Dendritic cell treated with granulocyte-macrophage colony-stimulating factor and Interleukin-4, amounts not matched to agents 40 ng/mL and 50 ng/mL, for 4 days (primary cell): Measurements from ENCODE around the gene LBR.
A peak's percentile ranks its signal among the peaks of the same experiment; 100 is the strongest.

ENCODE experiments used
- H3K27ac Mint-ChIP-seq: one replicate; pipeline ENCODE4 v1.8.0; 2022; ENCODE audit warnings: mild to moderate bottlenecking, mixed read lengths
- H3K27me3 Mint-ChIP-seq: one replicate; pipeline ENCODE4 v1.8.0; 2022; ENCODE audit warnings: mild to moderate bottlenecking, mixed read lengths
- H3K36me3 Mint-ChIP-seq: one replicate; pipeline ENCODE4 v1.8.0; 2022; ENCODE audit warnings: low read depth, mixed read lengths
- H3K4me1 Mint-ChIP-seq: one replicate; pipeline ENCODE4 v1.8.0; 2022; ENCODE audit warnings: low read depth, mixed read lengths
- H3K4me3 Mint-ChIP-seq: one replicate; pipeline ENCODE4 v1.8.0; 2022; ENCODE audit warnings: mild to moderate bottlenecking, moderate library complexity, mixed read lengths
- H3K9me3 Mint-ChIP-seq: one replicate; pipeline ENCODE4 v1.8.0; 2022; ENCODE audit warnings: mixed read lengths
- intact Hi-C: fragments of 100-400 bp; cut with micrococcal nuclease; formaldehyde crosslinking; loops from one replicate; pipeline ENCODE4 v1.15.0; 2022

Gene LBR

GRCh38 chr1:225445639-225446594, 18.1 kb upstream of the LBR start:
- intact Hi-C loops: loop anchor here (1.0 kb wide), 2 partner anchors 18 to 20 kb away; partner anchors contain the start of gene LBR
- no peaks in the 10 kb centered on the region for H3K36me3 Mint-ChIP-seq
- H3K27ac Mint-ChIP-seq: peak overlapping the region; percentile 78
- H3K27me3 Mint-ChIP-seq: no peaks in the 10 kb centered on the region
- H3K9me3 Mint-ChIP-seq: no peaks in the 10 kb centered on the region
- peaks cover 88% of the 10 kb centered on the region for H3K4me1 Mint-ChIP-seq
- H3K4me3 Mint-ChIP-seq: peak overlapping the region; percentile 58

DNA sequence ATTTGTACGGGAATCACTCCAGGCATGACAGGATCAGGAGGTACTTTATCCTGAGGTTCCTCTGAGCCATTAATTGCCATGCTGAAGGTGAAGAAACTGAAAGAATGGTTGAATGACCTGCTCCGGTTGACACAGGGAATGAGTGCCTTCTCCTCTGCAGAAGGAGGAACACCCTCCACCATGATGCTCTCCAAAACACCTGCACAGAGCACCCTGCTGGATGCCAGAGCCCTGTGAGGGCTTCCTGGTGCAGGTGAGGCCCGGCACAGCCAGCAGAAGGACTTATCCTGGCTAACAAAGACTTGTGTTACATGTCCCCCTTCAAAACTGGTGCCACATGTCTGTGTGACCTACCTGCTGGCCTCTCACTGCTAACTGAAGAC, 14.3 kb upstream of the LBR start:
- intact Hi-C loops: no loop called here
- no peaks in the 10 kb centered on the region for H3K9me3 Mint-ChIP-seq
- H3K36me3 Mint-ChIP-seq: no peaks in the 10 kb centered on the region
- no peaks in the 10 kb centered on the region for H3K27me3 Mint-ChIP-seq
- no peak overlapping the region for H3K27ac Mint-ChIP-seq
- no peak overlapping the region for H3K4me3 Mint-ChIP-seq
- peaks cover 69% of the 10 kb centered on the region for H3K4me1 Mint-ChIP-seq

DNA sequence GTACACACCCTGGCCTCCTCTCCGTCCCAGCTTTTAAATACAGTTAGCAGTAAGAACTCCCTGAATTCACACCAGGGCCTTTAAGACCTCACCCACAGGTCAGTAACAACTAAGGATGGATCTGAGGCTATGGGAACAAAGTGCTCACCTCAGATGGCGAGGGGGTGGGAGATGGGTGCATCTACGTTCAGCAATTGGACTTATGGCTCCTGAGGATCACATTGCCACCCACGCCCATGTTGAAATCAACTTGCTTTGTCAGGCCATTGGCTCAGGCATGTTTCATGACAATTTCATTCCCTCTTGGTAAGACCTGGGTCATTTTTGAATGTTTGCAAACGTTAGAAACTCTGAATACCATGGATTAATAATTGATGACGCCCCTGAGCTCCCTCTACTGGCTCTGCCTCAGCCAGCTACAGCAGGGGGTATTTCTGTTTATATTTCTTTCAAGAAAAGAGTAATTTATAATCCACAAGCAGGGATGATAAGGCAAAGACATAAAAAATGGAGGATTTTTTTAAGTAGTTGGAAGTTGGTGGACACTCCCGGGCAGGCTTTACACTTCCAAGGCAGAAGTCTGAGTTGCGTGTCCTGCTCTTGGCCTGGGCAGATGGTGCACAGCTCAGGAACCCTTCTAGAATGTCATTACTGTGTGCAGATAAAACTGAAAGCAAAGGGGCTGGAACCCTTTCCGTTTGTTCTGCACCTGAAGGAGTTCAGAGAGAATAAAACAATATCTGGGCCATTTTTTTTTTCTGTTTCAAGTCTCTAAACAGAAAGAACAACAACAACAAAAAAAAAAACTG, 13.7 kb upstream of the LBR start:
- H3K9me3 Mint-ChIP-seq: no peaks in the 10 kb centered on the region
- H3K27ac Mint-ChIP-seq: no peak overlapping the region
- intact Hi-C loops: no loop called here
- no peaks in the 10 kb centered on the region for H3K36me3 Mint-ChIP-seq
- no peaks in the 10 kb centered on the region for H3K27me3 Mint-ChIP-seq
- H3K4me3 Mint-ChIP-seq: no peak overlapping the region
- peaks cover 63% of the 10 kb centered on the region for H3K4me1 Mint-ChIP-seq

GRCh38 chr1:225440380-225441221, 12.8 kb upstream of the LBR start:
- Mint-ChIP-seq H3K9me3 (no peaks in the 10 kb centered on the region), H3K4me1 (peaks cover 57% of the 10 kb centered on the region), H3K4me3 (no peak overlapping the region), H3K36me3 (no peaks in the 10 kb centered on the region), H3K27me3 (no peaks in the 10 kb centered on the region), H3K27ac (no peak overlapping the region)
- intact Hi-C loops: no loop called here

GRCh38 chr1:225437710-225438437, 10.0 kb upstream of the LBR start:
- Mint-ChIP-seq H3K9me3 (no peaks in the 10 kb centered on the region), H3K27me3 (peaks cover 1% of the 10 kb centered on the region), H3K4me1 (peaks cover 39% of the 10 kb centered on the region), H3K27ac (no peak overlapping the region), H3K36me3 (no peaks in the 10 kb centered on the region), H3K4me3 (no peak overlapping the region)
- intact Hi-C loops: no loop called here

DNA sequence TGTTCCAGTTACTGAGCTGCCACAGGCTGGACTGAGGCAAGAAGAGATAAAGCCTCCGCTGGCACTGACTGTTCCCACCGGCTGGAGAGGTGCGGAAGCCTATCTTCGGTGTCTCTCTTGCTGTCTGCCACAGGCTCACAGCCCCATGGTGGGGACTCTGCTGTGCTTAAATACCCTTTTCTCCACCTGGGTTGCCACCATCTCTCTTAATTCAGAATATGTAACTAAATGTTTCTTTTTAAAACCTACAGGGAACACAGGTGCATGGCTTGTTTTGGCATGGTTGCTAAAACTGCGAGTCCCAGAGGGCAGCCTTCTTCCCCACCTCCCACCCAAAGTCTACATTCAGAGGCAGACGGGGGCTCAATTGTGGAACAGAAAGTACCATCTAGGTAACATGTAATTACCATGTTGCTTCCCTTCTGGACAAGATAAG, 8.1 kb upstream of the LBR start:
- H3K9me3 Mint-ChIP-seq: no peaks in the 10 kb centered on the region
- peaks cover 1% of the 10 kb centered on the region for H3K27me3 Mint-ChIP-seq
- H3K4me1 Mint-ChIP-seq: peaks cover 21% of the 10 kb centered on the region
- intact Hi-C loops: no loop called here
- no peak overlapping the region for H3K4me3 Mint-ChIP-seq
- H3K27ac Mint-ChIP-seq: no peak overlapping the region
- H3K36me3 Mint-ChIP-seq: no peaks in the 10 kb centered on the region

GRCh38 chr1:225435487-225435886, 7.6 kb upstream of the LBR start:
- Mint-ChIP-seq H3K4me3 (no peak overlapping the region), H3K4me1 (peaks cover 21% of the 10 kb centered on the region), H3K36me3 (no peaks in the 10 kb centered on the region), H3K27me3 (peaks cover 1% of the 10 kb centered on the region), H3K9me3 (no peaks in the 10 kb centered on the region), H3K27ac (no peak overlapping the region)
- intact Hi-C loops: no loop called here

GRCh38 chr1:225435076-225435475, 7.2 kb upstream of the LBR start:
- no peaks in the 10 kb centered on the region for H3K9me3 Mint-ChIP-seq
- peaks cover 1% of the 10 kb centered on the region for H3K27me3 Mint-ChIP-seq
- intact Hi-C loops: no loop called here
- H3K4me3 Mint-ChIP-seq: no peak overlapping the region
- no peaks in the 10 kb centered on the region for H3K36me3 Mint-ChIP-seq
- H3K27ac Mint-ChIP-seq: no peak overlapping the region
- H3K4me1 Mint-ChIP-seq: peaks cover 21% of the 10 kb centered on the region

DNA sequence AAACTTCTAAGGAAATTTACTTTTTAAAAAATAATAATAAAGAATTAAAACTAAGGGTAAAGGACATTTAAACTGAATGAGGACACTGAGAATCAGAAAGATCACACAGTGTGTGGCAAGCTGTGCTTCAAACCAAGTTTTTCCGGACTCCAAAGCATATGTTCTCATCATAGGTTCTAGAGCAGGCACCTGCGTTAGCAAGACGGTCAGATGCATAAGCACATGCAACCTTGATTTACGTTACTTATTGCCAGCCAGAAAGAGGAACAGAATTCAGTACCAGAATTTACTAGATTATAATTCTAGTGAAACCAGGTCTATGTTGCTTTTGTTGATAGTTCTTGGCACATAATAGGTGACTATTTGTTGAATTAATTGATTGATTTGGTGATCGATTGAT, 6.2 kb upstream of the LBR start:
- intact Hi-C loops: no loop called here
- H3K9me3 Mint-ChIP-seq: no peaks in the 10 kb centered on the region
- H3K4me1 Mint-ChIP-seq: peaks cover 21% of the 10 kb centered on the region
- no peak overlapping the region for H3K4me3 Mint-ChIP-seq
- peaks cover 1% of the 10 kb centered on the region for H3K27me3 Mint-ChIP-seq
- no peak overlapping the region for H3K27ac Mint-ChIP-seq
- no peaks in the 10 kb centered on the region for H3K36me3 Mint-ChIP-seq

- Mint-ChIP-seq H3K36me3 (no peaks in the 10 kb centered on the region), H3K9me3 (no peaks in the 10 kb centered on the region), H3K27me3 (peaks cover 1% of the 10 kb centered on the region), H3K27ac (no peak overlapping the region), H3K4me3 (no peak overlapping the region), H3K4me1 (peaks cover 20% of the 10 kb centered on the region)
- intact Hi-C loops: no loop called here
Measured at GRCh38 chr1:225431081-225431863, 3.4 kb upstream of the LBR start.

DNA sequence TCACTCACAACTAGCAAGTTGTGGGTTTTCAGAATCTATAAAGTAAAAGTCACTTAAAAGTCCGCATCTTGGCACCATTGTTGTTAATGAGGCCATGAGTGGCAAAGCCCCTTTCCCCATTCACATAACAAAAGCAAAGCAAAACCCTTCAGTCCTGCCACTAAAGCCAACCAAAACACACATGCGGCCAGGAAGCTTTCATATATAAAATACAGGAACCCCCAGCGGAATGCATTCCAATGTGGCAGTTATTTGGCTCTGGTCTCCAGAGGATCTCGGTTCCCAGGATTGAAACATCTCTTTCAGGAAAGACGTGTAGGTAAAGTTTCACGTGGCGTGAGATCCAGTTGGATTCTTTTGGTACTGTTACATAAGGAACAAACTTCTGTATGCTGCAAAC, 2.5 kb upstream of the LBR start:
- intact Hi-C loops: no loop called here
- H3K9me3 Mint-ChIP-seq: no peaks in the 10 kb centered on the region
- peaks cover 23% of the 10 kb centered on the region for H3K4me1 Mint-ChIP-seq
- peaks cover 1% of the 10 kb centered on the region for H3K27me3 Mint-ChIP-seq
- H3K36me3 Mint-ChIP-seq: no peaks in the 10 kb centered on the region
- H3K4me3 Mint-ChIP-seq: no peak overlapping the region
- no peak overlapping the region for H3K27ac Mint-ChIP-seq

DNA sequence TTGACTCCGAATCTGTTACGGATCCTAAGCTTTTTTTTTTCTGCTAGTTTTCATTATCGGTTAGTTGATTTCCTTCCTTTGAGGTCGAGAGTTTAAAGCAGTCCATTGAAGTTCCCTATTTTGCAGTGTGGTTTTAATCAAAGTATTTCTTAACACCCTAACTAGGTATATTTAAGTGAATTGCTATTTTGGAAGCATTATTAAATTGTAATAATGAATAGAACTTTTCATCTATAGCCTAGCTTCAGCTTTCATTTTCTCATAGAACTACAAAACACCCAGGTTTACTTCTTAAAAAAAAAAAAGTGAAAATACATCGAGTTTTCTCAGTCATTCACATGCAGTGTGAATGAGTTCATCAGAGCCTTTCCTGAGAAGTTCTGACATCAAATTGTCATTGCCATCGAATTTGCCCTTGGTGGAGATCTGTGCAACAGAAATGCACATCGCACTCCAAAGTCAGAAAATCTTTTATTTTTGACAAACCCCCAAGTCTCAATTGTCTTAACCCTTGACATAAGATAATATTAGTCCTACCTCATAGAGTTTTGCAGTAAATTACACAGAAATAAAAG, 1.1 kb upstream of the LBR start:
- peaks cover 1% of the 10 kb centered on the region for H3K27me3 Mint-ChIP-seq
- peak overlapping the region; percentile 84 for H3K4me3 Mint-ChIP-seq
- no peaks in the 10 kb centered on the region for H3K36me3 Mint-ChIP-seq
- H3K9me3 Mint-ChIP-seq: no peaks in the 10 kb centered on the region
- peak overlapping the region; percentile 78 for H3K27ac Mint-ChIP-seq
- intact Hi-C loops: loop anchor here (1.0 to 2.0 kb wide), 2 partner anchors 16 to 38 kb away; no protein-coding TSS in a partner anchor
- peaks cover 28% of the 10 kb centered on the region for H3K4me1 Mint-ChIP-seq
